ENCODE measurements around the gene ACVR1B.

Gene ACVR1B

GRCh38 chr12:51917746-51918453 is 33.6 kb upstream of the ACVR1B start:
- no peak overlapping the region for H3K27ac ChIP-seq (ENCODE audit: low read depth, low read length)
- H3K4me3 ChIP-seq (ENCODE audit: low read depth in 1 of 2, low read length in 2 of 2): no peak overlapping the region
- no peaks in the 10 kb centered on the region for H3K9me3 ChIP-seq (ENCODE audit: control insufficient read depth in 1 of 2, low read length in 2 of 2)
- peaks cover 0 to 11% of the 10 kb centered on the region in 2 donors for H3K36me3 ChIP-seq (ENCODE audit: control insufficient read depth in 1 of 2, insufficient read depth in 2 of 2, low read length in 2 of 2)
- no peak overlapping the region for H3K9ac ChIP-seq (ENCODE audit: low read depth in 1 of 2, low read length in 2 of 2)
- H3K27me3 ChIP-seq (ENCODE audit: control insufficient read depth in 1 of 2, insufficient read depth in 2 of 2, low read length in 2 of 2): no peaks in the 10 kb centered on the region
- peaks cover 23 to 28% of the 10 kb centered on the region in 2 donors for H3K4me1 ChIP-seq (ENCODE audit: control insufficient read depth in 1 of 2, insufficient read depth in 2 of 2, low read length in 2 of 2)

- no peaks in the 10 kb centered on the region for H3K9me3 ChIP-seq (ENCODE audit: control insufficient read depth in 1 of 2, low read length in 2 of 2)
- no peak overlapping the region for H3K9ac ChIP-seq (ENCODE audit: low read depth in 1 of 2, low read length in 2 of 2)
- peaks cover 0 to 9% of the 10 kb centered on the region in 2 donors for H3K36me3 ChIP-seq (ENCODE audit: control insufficient read depth in 1 of 2, insufficient read depth in 2 of 2, low read length in 2 of 2)
- H3K27me3 ChIP-seq (ENCODE audit: control insufficient read depth in 1 of 2, insufficient read depth in 2 of 2, low read length in 2 of 2): no peaks in the 10 kb centered on the region
- H3K27ac ChIP-seq (ENCODE audit: low read depth, low read length): no peak overlapping the region
- H3K4me3 ChIP-seq (ENCODE audit: low read depth in 1 of 2, low read length in 2 of 2): no peak overlapping the region
- peaks cover 33 to 43% of the 10 kb centered on the region in 2 donors for H3K4me1 ChIP-seq (ENCODE audit: control insufficient read depth in 1 of 2, insufficient read depth in 2 of 2, low read length in 2 of 2)
Measured at GRCh38 chr12:51920046-51920445, 31.5 kb upstream of the ACVR1B start.

GRCh38 chr12:51921017-51921725 is 30.3 kb upstream of the ACVR1B start:
- H3K9me3 ChIP-seq (ENCODE audit: control insufficient read depth in 1 of 2, low read length in 2 of 2): no peaks in the 10 kb centered on the region
- peaks cover 0 to 2% of the 10 kb centered on the region in 2 donors for H3K36me3 ChIP-seq (ENCODE audit: control insufficient read depth in 1 of 2, insufficient read depth in 2 of 2, low read length in 2 of 2)
- peaks cover 34 to 54% of the 10 kb centered on the region in 2 donors for H3K4me1 ChIP-seq (ENCODE audit: control insufficient read depth in 1 of 2, insufficient read depth in 2 of 2, low read length in 2 of 2)
- no peak overlapping the region for H3K9ac ChIP-seq (ENCODE audit: low read depth in 1 of 2, low read length in 2 of 2)
- no peaks in the 10 kb centered on the region for H3K27me3 ChIP-seq (ENCODE audit: control insufficient read depth in 1 of 2, insufficient read depth in 2 of 2, low read length in 2 of 2)
- no peak overlapping the region for H3K4me3 ChIP-seq (ENCODE audit: low read depth in 1 of 2, low read length in 2 of 2)
- no peak overlapping the region for H3K27ac ChIP-seq (ENCODE audit: low read depth, low read length)

DNA sequence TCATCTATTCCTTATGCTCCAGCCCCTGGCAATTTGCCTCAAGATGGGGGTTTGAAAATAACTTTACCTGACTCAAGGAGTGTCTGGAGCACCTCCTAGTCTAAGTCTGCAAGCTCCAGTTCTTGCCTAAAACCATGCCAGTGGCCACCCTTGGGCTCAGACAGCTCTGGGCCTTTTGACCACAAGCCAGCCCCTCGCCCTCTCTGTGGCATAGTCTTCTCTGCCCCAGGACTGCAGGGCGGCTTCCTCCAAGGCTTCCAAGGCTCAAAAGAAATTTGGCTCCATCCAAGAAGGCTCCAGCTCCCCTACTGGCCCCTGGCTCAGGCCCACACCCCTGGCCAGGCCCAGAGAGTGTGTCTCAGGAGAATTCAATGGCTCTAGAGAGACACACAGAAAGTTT is 29.4 kb upstream of the ACVR1B start:
- Histone ChIP-seq H3K4me3 (ENCODE audit: low read depth in 1 of 2, low read length in 2 of 2) (no peak overlapping the region), H3K9me3 (ENCODE audit: control insufficient read depth in 1 of 2, low read length in 2 of 2) (no peaks in the 10 kb centered on the region), H3K36me3 (ENCODE audit: control insufficient read depth in 1 of 2, insufficient read depth in 2 of 2, low read length in 2 of 2) (peaks cover 0 to 2% of the 10 kb centered on the region in 2 donors), H3K9ac (ENCODE audit: low read depth in 1 of 2, low read length in 2 of 2) (no peak overlapping the region), H3K27ac (ENCODE audit: low read depth, low read length) (no peak overlapping the region), H3K27me3 (ENCODE audit: control insufficient read depth in 1 of 2, insufficient read depth in 2 of 2, low read length in 2 of 2) (no peaks in the 10 kb centered on the region), H3K4me1 (ENCODE audit: control insufficient read depth in 1 of 2, insufficient read depth in 2 of 2, low read length in 2 of 2) (peaks cover 37 to 56% of the 10 kb centered on the region in 2 donors)

GRCh38 chr12:51922762-51923505 is 28.6 kb upstream of the ACVR1B start:
- Histone ChIP-seq H3K27me3 (ENCODE audit: control insufficient read depth in 1 of 2, insufficient read depth in 2 of 2, low read length in 2 of 2) (no peaks in the 10 kb centered on the region), H3K4me1 (ENCODE audit: control insufficient read depth in 1 of 2, insufficient read depth in 2 of 2, low read length in 2 of 2) (peaks cover 29 to 48% of the 10 kb centered on the region in 2 donors), H3K9me3 (ENCODE audit: control insufficient read depth in 1 of 2, low read length in 2 of 2) (no peaks in the 10 kb centered on the region), H3K9ac (ENCODE audit: low read depth in 1 of 2, low read length in 2 of 2) (peak overlapping the region in 1 of 2 donors; percentile 13), H3K27ac (ENCODE audit: low read depth, low read length) (no peak overlapping the region), H3K36me3 (ENCODE audit: control insufficient read depth in 1 of 2, insufficient read depth in 2 of 2, low read length in 2 of 2) (peaks cover 0 to 2% of the 10 kb centered on the region in 2 donors), H3K4me3 (ENCODE audit: low read depth in 1 of 2, low read length in 2 of 2) (peak overlapping the region in 1 of 2 donors; percentile 9)

DNA sequence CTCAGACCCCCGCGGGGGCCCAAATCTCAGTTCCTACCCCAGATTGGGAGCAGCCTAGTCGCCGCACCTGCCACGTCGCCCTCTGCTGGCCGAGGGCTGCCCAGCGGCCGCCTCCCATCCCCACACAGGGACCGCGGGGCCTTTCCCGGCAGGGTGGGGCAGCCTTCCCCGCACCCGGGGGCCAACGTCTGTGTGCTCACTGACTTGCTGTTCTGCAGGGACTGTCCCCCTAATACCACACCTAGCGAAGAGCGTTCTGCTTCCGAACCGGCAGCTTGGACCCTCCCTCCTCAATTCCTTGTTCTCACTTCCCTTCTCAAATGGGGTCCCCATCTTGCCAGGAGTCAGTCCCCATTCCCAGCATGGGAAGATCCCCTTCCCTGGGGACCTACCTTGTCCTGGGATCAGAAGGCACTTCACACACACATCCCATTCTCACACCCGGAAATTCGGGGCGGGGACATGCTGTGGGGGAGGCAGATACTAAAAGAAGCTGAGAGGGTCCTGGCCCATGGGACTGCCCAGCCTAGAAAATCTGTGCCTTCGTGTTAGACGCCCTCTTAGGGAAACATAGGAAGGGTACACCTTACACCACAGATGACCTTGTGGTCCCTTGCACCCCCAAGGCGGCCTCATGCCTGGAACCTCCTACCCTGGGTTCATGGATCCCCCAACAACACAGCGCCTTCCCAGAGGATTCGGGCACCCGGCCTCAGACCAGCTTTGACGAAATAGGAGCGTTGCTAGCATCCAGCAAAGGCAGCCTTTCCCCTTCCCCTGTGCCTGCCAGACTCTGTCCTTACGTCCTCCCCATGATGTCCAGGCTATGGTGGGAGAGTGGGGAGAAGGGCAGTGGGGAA is 27.8 kb upstream of the ACVR1B start:
- no peaks in the 10 kb centered on the region for H3K9me3 ChIP-seq (ENCODE audit: control insufficient read depth in 1 of 2, low read length in 2 of 2)
- H3K9ac ChIP-seq (ENCODE audit: low read depth in 1 of 2, low read length in 2 of 2): no peak overlapping the region
- H3K27ac ChIP-seq (ENCODE audit: low read depth, low read length): no peak overlapping the region
- H3K27me3 ChIP-seq (ENCODE audit: control insufficient read depth in 1 of 2, insufficient read depth in 2 of 2, low read length in 2 of 2): no peaks in the 10 kb centered on the region
- H3K4me1 ChIP-seq (ENCODE audit: control insufficient read depth in 1 of 2, insufficient read depth in 2 of 2, low read length in 2 of 2): peaks cover 26 to 44% of the 10 kb centered on the region in 2 donors
- H3K36me3 ChIP-seq (ENCODE audit: control insufficient read depth in 1 of 2, insufficient read depth in 2 of 2, low read length in 2 of 2): peaks cover 0 to 2% of the 10 kb centered on the region in 2 donors
- H3K4me3 ChIP-seq (ENCODE audit: low read depth in 1 of 2, low read length in 2 of 2): no peak overlapping the region

- Histone ChIP-seq H3K9ac (ENCODE audit: low read depth in 1 of 2, low read length in 2 of 2) (no peak overlapping the region), H3K9me3 (ENCODE audit: control insufficient read depth in 1 of 2, low read length in 2 of 2) (no peaks in the 10 kb centered on the region), H3K27me3 (ENCODE audit: control insufficient read depth in 1 of 2, insufficient read depth in 2 of 2, low read length in 2 of 2) (no peaks in the 10 kb centered on the region), H3K27ac (ENCODE audit: low read depth, low read length) (no peak overlapping the region), H3K36me3 (ENCODE audit: control insufficient read depth in 1 of 2, insufficient read depth in 2 of 2, low read length in 2 of 2) (no peaks in the 10 kb centered on the region), H3K4me1 (ENCODE audit: control insufficient read depth in 1 of 2, insufficient read depth in 2 of 2, low read length in 2 of 2) (peaks cover 26 to 44% of the 10 kb centered on the region in 2 donors), H3K4me3 (ENCODE audit: low read depth in 1 of 2, low read length in 2 of 2) (no peak overlapping the region)
Measured at GRCh38 chr12:51924551-51925319, 26.8 kb upstream of the ACVR1B start.

- Histone ChIP-seq H3K4me1 (ENCODE audit: control insufficient read depth in 1 of 2, insufficient read depth in 2 of 2, low read length in 2 of 2) (peaks cover 26 to 44% of the 10 kb centered on the region in 2 donors), H3K27ac (ENCODE audit: low read depth, low read length) (no peak overlapping the region), H3K9me3 (ENCODE audit: control insufficient read depth in 1 of 2, low read length in 2 of 2) (no peaks in the 10 kb centered on the region)
Measured at GRCh38 chr12:51925346-51926063, 26.0 kb upstream of the ACVR1B start.

More at GRCh38 chr12:51925346-51926063, 26.0 kb upstream of the ACVR1B start:
- Histone ChIP-seq H3K36me3 (ENCODE audit: control insufficient read depth in 1 of 2, insufficient read depth in 2 of 2, low read length in 2 of 2) (no peaks in the 10 kb centered on the region), H3K27me3 (ENCODE audit: control insufficient read depth in 1 of 2, insufficient read depth in 2 of 2, low read length in 2 of 2) (no peaks in the 10 kb centered on the region), H3K4me3 (ENCODE audit: low read depth in 1 of 2, low read length in 2 of 2) (no peak overlapping the region), H3K9ac (ENCODE audit: low read depth in 1 of 2, low read length in 2 of 2) (no peak overlapping the region)
